ENCODE results near the gene CRK.
"Not testable (repeated sequence)": the region's sequence is repeated elsewhere in the genome, so short reads cannot be mapped to it uniquely, and the experiment has no call there.

Gene CRK

GRCh38 chr17:1462164-1463112 lies 6.4 kb upstream of the CRK start:
- no peak for DNase-seq

GRCh38 chr17:1461198-1461944 lies 5.3 kb upstream of the CRK start:
- no peak for DNase-seq

GRCh38 chr17:1460233-1460632 lies 4.2 kb upstream of the CRK start:
- no peak for DNase-seq

- DNase-seq: no peak
These were observed 688 bp downstream of the CRK start for GRCh38 chr17:1455291-1455796.

GRCh38 chr17:1454541-1454940 lies 1.5 kb downstream of the CRK start:
- DNase-seq: no peak

- not testable (repeated sequence) for DNase-seq
These were observed 2.3 kb downstream of the CRK start for GRCh38 chr17:1453694-1454093.

GRCh38 chr17:1452836-1453235 lies 3.2 kb downstream of the CRK start:
- no peak for DNase-seq

GRCh38 chr17:1450261-1450660 lies 5.8 kb downstream of the CRK start:
- not testable (repeated sequence) for DNase-seq

GRCh38 chr17:1449412-1449967 lies 6.5 kb downstream of the CRK start:
- DNase-seq: no peak

GRCh38 chr17:1447052-1447451 lies 9.0 kb downstream of the CRK start:
- DNase-seq: no peak

GRCh38 chr17:1446201-1446600 lies 9.8 kb downstream of the CRK start:
- DNase-seq: no peak

- not testable (repeated sequence) for DNase-seq
These were observed 10.3 kb downstream of the CRK start for GRCh38 chr17:1445695-1446094.

- DNase-seq: not testable (repeated sequence)
These were observed 13.3 kb downstream of the CRK start for GRCh38 chr17:1442721-1443120.

- no peak for DNase-seq
These were observed 13.8 kb downstream of the CRK start for GRCh38 chr17:1442187-1442586.

GRCh38 chr17:1440921-1441320 lies 15.1 kb downstream of the CRK start:
- DNase-seq: no peak

GRCh38 chr17:1438593-1439083 lies 17.4 kb downstream of the CRK start:
- no peak for DNase-seq

GRCh38 chr17:1435326-1435725 lies 20.7 kb downstream of the CRK start:
- DNase-seq: no peak

GRCh38 chr17:1434150-1434549 lies 21.9 kb downstream of the CRK start:
- DNase-seq: no peak

GRCh38 chr17:1431631-1432104 lies 24.4 kb downstream of the CRK start:
- DNase-seq: no peak

- DNase-seq: no peak
These were observed 32.4 kb downstream of the CRK start for GRCh38 chr17:1423456-1424135.

GRCh38 chr17:1422885-1423284 lies 33.1 kb downstream of the CRK start:
- no peak for DNase-seq

- no peak for DNase-seq
These were observed 34.6 kb downstream of the CRK start for GRCh38 chr17:1421470-1421869.

GRCh38 chr17:1420981-1421380 lies 35.1 kb downstream of the CRK start:
- DNase-seq: no peak
